OCI-LY1 (cell line): Measurements from ENCODE around the gene FBXO2.

Source experiments
- H2AFZ ChIP-seq: fragments of 200-600 bp; sonication (generic), shearing (Covaris generic); 2 replicates; pipeline ENCODE4 v1.6.0; 2014; ENCODE audit warnings: antibody characterized with exemption, mild to moderate bottlenecking, low read length
- H3F3A ChIP-seq: fragments of 200-600 bp; sonication (generic), shearing (Covaris generic); 2 replicates; pipeline ENCODE4 v1.6.0; 2014; ENCODE audit warnings: mild to moderate bottlenecking, antibody characterized with exemption, low read length, moderate library complexity; ENCODE audit not compliant: insufficient read depth
- H3K27ac ChIP-seq: fragments of 200-600 bp; sonication (generic); 2 replicates; pipeline ENCODE4 v1.5.1; 2014; ENCODE audit warnings: low read length, mixed run types, mild to moderate bottlenecking, low read depth; ENCODE audit not compliant: poor library complexity, severe bottlenecking
- H3K27me3 ChIP-seq: fragments of 200-600 bp; sonication (generic); 2 replicates; pipeline ENCODE4 v1.6.0; 2014; ENCODE audit warnings: antibody characterized with exemption, mild to moderate bottlenecking, low read length, moderate library complexity; ENCODE audit not compliant: insufficient read depth
- H3K36me3 ChIP-seq: fragments of 200-600 bp; sonication (generic); 2 replicates; pipeline ENCODE4 v1.6.1; 2014; ENCODE audit warnings: mild to moderate bottlenecking, antibody characterized with exemption, low read length, moderate library complexity, mixed read lengths; ENCODE audit not compliant: insufficient read depth
- H3K4me1 ChIP-seq: fragments of 200-600 bp; sonication (generic); 2 replicates; pipeline ENCODE4 v1.5.1; 2014; ENCODE audit warnings: mild to moderate bottlenecking, low read length, moderate library complexity; ENCODE audit not compliant: insufficient read depth, severe bottlenecking
- H3K4me2 ChIP-seq: fragments of 200-600 bp; sonication (generic), shearing (Covaris generic); 2 replicates; pipeline ENCODE4 v1.6.1; 2014; ENCODE audit warnings: low read length
- H3K4me3 ChIP-seq: fragments of 200-600 bp; sonication (generic); 2 replicates; pipeline ENCODE4 v1.5.1; 2014; ENCODE audit warnings: low read length, low read depth, mild to moderate bottlenecking, mixed read lengths; ENCODE audit not compliant: poor library complexity, severe bottlenecking
- H3K79me2 ChIP-seq: fragments of 200-600 bp; shearing (Covaris generic); 2 replicates; pipeline ENCODE4 v1.6.1; 2016; ENCODE audit warnings: mixed run types, low read length, mixed read lengths; ENCODE audit not compliant: insufficient read depth
- H3K9ac ChIP-seq: fragments of 200-600 bp; sonication (generic), shearing (Covaris generic); 2 replicates; pipeline ENCODE4 v1.6.1; 2014; ENCODE audit warnings: mild to moderate bottlenecking, low read length, mixed read lengths
- H3K9me2 ChIP-seq: fragments of 200-600 bp; sonication (generic), shearing (Covaris generic); 2 replicates; pipeline ENCODE4 v1.6.1; 2014; ENCODE audit warnings: low read depth, mild to moderate bottlenecking, low read length, mixed read lengths
- H3K9me3 ChIP-seq: fragments of 200-600 bp; shearing (Covaris generic); 2 replicates; pipeline ENCODE4 v1.6.1; 2014; ENCODE audit warnings: low read length, mixed read lengths
- H4K20me1 ChIP-seq: fragments of 200-600 bp; sonication (generic), shearing (Covaris generic); 2 replicates; pipeline ENCODE4 v1.6.0; 2016; ENCODE audit warnings: mild to moderate bottlenecking, low read length; ENCODE audit not compliant: insufficient read depth
- CTCF ChIP-seq: fragments of 200-600 bp; sonication (generic), shearing (Covaris generic); IDR thresholded peaks from 2 replicates; pipeline ENCODE4 v1.5.1; 2017; ENCODE audit warnings: mild to moderate bottlenecking, antibody characterized with exemption, low read length, moderate library complexity, mixed read lengths
- EZH2 ChIP-seq: fragments of 200-600 bp; sonication (generic), shearing (Covaris generic); IDR thresholded peaks from 2 replicates; pipeline ENCODE4 v1.8.0; 2017; ENCODE audit warnings: borderline replicate concordance, mixed run types, mild to moderate bottlenecking, antibody characterized with exemption, low read length, moderate library complexity, mixed read lengths

The FBXO2 gene

GRCh38 chr1:11681071-11681771 lies 27.0 kb upstream of the FBXO2 start, which contains the start of gene MAD2L2:
Gene MAD2L2, minus strand, starts transcription at chr1:11681148. Its CDS starts 547 bp downstream, at chr1:11680601.
- no peaks in the 10 kb centered on the region; the same call in 1 of the 2 replicates for H3K36me3 ChIP-seq
- H3K9me2 ChIP-seq, result no peaks in the 10 kb centered on the region
- H3K9me3 ChIP-seq, result no peaks in the 10 kb centered on the region
- peak within 1 kb of the TSS; percentile 87 for H3K9ac ChIP-seq
- H3K79me2 ChIP-seq, result no peaks in the 10 kb centered on the region
- H3K4me2 ChIP-seq, result peak within 1 kb of the TSS; percentile 72
- peak within 1 kb of the TSS; percentile 82 for H2AFZ ChIP-seq
- TF ChIP-seq CTCF, result no peak
- no peak for TF ChIP-seq EZH2
- H3K4me1 ChIP-seq, result peaks cover 7% of the 10 kb centered on the region
- H3K4me3 ChIP-seq, result peak within 1 kb of the TSS; percentile 77
- no peaks in the 10 kb centered on the region for H4K20me1 ChIP-seq
- no peak within 1 kb of the TSS for H3K27ac ChIP-seq
- H3F3A ChIP-seq, result no peaks in the 10 kb centered on the region
- no peaks in the 10 kb centered on the region for H3K27me3 ChIP-seq

DNA sequence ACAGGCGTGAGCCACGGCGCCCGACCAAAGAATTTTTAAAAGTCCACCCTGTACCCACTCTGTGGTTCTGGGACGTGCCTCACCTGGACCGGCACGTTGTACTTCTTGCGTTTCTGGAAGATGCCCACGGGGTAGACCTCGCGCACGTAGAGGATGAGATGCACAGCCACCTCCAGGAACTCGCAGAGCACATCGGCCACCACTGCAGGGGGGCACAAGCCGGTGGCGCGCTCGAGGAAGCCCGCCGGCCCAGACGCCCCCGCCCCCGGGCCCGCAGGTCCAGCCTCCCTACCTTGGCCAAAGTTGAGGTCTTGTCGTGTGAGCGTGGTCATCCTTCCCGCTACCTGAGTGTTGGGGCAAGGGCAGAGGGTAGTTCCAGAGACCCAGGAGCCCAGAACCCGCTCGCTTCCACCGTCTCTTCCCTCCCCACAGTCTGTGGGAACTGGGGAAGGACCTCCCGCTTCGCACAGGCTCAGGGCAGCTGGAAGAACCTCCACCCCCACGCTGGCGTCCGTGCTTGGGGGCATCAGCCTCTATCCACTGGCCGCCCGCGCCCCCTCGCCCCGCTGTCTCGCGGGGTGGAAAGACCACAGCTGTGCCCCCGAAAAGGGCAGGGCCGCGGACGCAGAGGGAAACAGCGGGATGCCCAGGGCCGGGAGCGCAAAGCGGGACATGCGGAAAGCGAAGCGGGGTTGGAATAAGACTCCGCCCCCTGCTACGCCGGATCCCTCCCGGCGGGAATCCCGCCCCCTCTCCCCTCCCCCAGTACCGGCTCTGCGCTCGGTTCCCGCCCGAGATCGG lies 26.2 kb upstream of the FBXO2 start:
- Histone ChIP-seq H3K9me3 (no peaks in the 10 kb centered on the region), H3K27ac (no peak overlapping the region), H3F3A (no peaks in the 10 kb centered on the region), H3K4me3 (peak overlapping the region; percentile 77), H2AFZ (no peak overlapping the region), H3K9ac (peak overlapping the region; percentile 87), H3K9me2 (no peaks in the 10 kb centered on the region), H3K36me3 (peaks cover 3% of the 10 kb centered on the region; the same call in 1 of the 2 replicates), H3K4me2 (peak overlapping the region; percentile 72), H3K27me3 (no peaks in the 10 kb centered on the region), H3K4me1 (peaks cover 7% of the 10 kb centered on the region), H4K20me1 (no peaks in the 10 kb centered on the region), H3K79me2 (no peaks in the 10 kb centered on the region)
- no peak for TF ChIP-seq CTCF
- TF ChIP-seq EZH2, result no peak

DNA sequence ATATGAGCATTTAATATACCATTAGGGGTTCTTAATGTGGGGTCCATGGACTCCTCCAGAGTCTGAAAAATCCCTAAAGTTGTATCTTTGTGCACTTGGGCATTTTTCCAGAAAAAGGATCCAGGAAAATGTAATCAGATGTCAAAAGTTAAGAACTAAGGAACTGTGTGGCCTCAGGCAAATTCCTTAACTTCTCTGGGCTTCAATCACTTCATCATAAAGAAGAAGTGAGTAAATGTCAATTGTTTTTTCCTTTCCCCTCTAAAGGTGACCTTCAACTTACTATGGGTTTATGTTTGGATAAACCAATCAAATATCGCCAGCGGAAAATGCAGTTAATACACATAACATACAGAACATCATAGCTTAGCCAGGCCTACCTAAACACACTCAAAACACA lies 24.2 kb upstream of the FBXO2 start:
- H3K4me2 ChIP-seq, result no peak overlapping the region
- H3K9me3 ChIP-seq, result no peaks in the 10 kb centered on the region
- H3K4me3 ChIP-seq, result no peak overlapping the region
- no peak overlapping the region for H3K27ac ChIP-seq
- H2AFZ ChIP-seq, result no peak overlapping the region
- no peaks in the 10 kb centered on the region for H3K9me2 ChIP-seq
- H4K20me1 ChIP-seq, result no peaks in the 10 kb centered on the region
- H3K27me3 ChIP-seq, result no peaks in the 10 kb centered on the region
- H3K36me3 ChIP-seq, result peaks cover 19% of the 10 kb centered on the region
- no peaks in the 10 kb centered on the region for H3K79me2 ChIP-seq
- H3F3A ChIP-seq, result no peaks in the 10 kb centered on the region
- H3K4me1 ChIP-seq, result peaks cover 7% of the 10 kb centered on the region
- TF ChIP-seq CTCF (no peak), EZH2 (no peak)
- H3K9ac ChIP-seq, result no peak overlapping the region
